Nephron (organoid): ENCODE data around the gene PLEKHO2.

Source experiments
- H3K27ac Mint-ChIP-seq, 3 experiments: 2 replicates each; pipeline ENCODE4 v1.8.0; 2020; ENCODE audit warnings: mixed read lengths in 3 of 3, mild to moderate bottlenecking in 2 of 3, moderate library complexity in 1 of 3
- H3K27me3 Mint-ChIP-seq: 2 replicates; pipeline ENCODE4 v1.8.0; 2021; ENCODE audit warnings: low read depth, mild to moderate bottlenecking, moderate library complexity, mixed read lengths
- H3K36me3 Mint-ChIP-seq: 2 replicates; pipeline ENCODE4 v1.8.0; 2020; ENCODE audit warnings: low read depth, mixed read lengths
- H3K4me1 Mint-ChIP-seq: 2 replicates; pipeline ENCODE4 v1.8.0; 2020; ENCODE audit warnings: mixed read lengths
- H3K4me3 Mint-ChIP-seq, 3 experiments: 2 replicates each; pipeline ENCODE4 v1.8.0; 2020; ENCODE audit warnings: mild to moderate bottlenecking in 3 of 3, mixed read lengths in 3 of 3, moderate library complexity in 2 of 3
- H3K9me3 Mint-ChIP-seq: 2 replicates; pipeline ENCODE4 v1.8.0; 2020; ENCODE audit warnings: mixed read lengths
- CTCF ChIP-seq, 3 experiments: fragments of 200-600 bp; sonication (generic); IDR thresholded peaks; one replicate each; pipeline ENCODE4 v1.5.0; 2021; ENCODE audit warnings: antibody characterized with exemption in 3 of 3; ENCODE audit not compliant: unreplicated experiment in 3 of 3

PLEKHO2 gene

GRCh38 chr15:64844576-64845145 lies 2.9 kb downstream of the PLEKHO2 start:
- no peak for TF ChIP-seq CTCF (IDR thresholded peaks at IDR 0.05; ENCODE audit: unreplicated experiment in 3 of 3)
- peak overlapping the region; percentile 27 to 47 (median 34) for H3K27ac Mint-ChIP-seq
- peaks cover 51% of the 10 kb centered on the region for H3K4me1 Mint-ChIP-seq
- peak overlapping the region; percentile 92 to 98 (median 97) for H3K4me3 Mint-ChIP-seq
- no peaks in the 10 kb centered on the region for H3K27me3 Mint-ChIP-seq
- H3K9me3 Mint-ChIP-seq: no peaks in the 10 kb centered on the region
- H3K36me3 Mint-ChIP-seq: peaks cover 8% of the 10 kb centered on the region

DNA sequence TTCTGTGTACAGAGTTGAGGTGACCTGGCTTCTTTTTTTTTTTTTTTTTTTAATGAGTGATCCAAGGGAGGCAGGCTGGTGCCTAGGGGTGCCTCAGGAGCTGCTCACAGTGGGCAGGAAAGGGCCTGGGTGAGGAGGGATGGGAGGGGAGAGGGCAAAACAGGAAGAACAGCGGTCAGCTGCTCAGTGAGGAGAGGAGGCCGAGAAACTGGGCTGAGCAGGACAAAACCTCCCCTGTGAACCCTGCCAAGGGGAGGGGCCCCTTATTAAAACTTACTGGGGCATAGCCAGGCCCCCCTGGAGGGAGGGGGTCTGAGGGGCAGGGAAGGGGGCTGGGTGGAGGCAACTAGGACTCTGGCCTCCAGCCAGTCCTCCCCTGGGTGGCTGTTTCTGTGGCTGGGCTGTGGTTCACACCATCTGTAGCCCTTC lies 3.5 kb downstream of the PLEKHO2 start:
- Mint-ChIP-seq H3K27me3 (no peaks in the 10 kb centered on the region), H3K4me1 (peaks cover 51% of the 10 kb centered on the region), H3K9me3 (no peaks in the 10 kb centered on the region), H3K36me3 (peaks cover 10% of the 10 kb centered on the region), H3K27ac (peak overlapping the region; percentile 27 to 47 (median 34)), H3K4me3 (peak overlapping the region; percentile 92 to 98 (median 97))
- TF ChIP-seq CTCF (IDR thresholded peaks at IDR 0.05; ENCODE audit: unreplicated experiment in 3 of 3): no peak

DNA sequence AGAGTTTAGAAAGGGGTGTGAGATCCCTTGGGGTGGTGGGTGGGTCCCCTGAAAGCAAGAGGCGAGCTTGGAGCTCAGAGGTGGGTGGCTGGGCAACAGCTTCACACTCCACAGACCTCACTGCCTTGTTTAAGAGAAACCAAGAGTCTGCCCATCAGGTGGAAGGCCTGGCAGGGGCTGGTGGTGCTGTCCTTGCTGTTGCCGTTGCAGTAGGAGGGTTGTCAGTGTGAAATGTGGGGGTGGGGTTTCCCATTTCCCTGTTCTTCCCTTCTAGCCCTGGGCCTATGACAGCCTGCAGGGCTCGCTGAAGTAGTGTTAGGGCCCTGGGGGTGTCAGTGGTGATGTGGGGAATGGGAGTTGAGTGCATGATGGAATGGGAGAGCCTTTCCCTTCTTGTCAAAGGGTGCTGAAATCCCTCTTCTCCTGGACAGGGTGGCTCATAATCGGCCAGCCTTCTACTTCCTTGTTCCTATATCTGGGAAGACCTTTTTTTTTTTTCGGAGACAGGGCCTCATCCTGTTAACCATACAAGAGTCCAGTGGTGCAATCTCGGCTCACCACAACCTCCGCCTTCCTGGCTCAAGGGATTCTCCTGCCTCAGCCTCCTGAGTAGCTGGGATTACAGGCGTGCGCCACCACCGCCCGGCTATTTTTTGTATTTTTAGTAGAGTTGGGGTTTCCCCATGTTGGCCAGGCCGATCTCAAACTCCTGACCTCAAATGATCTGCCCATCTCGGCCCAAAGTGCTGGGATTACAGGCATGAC lies 4.3 kb downstream of the PLEKHO2 start:
- H3K36me3 Mint-ChIP-seq: peaks cover 16% of the 10 kb centered on the region
- no peak for TF ChIP-seq CTCF (IDR thresholded peaks at IDR 0.05; ENCODE audit: unreplicated experiment in 3 of 3)
- no peaks in the 10 kb centered on the region for H3K9me3 Mint-ChIP-seq
- peak overlapping the region; percentile 15 to 49 (median 32) for H3K4me3 Mint-ChIP-seq
- peaks cover 51% of the 10 kb centered on the region for H3K4me1 Mint-ChIP-seq
- H3K27ac Mint-ChIP-seq: peak overlapping the region; percentile 27 to 64 (median 47)
- no peaks in the 10 kb centered on the region for H3K27me3 Mint-ChIP-seq

DNA sequence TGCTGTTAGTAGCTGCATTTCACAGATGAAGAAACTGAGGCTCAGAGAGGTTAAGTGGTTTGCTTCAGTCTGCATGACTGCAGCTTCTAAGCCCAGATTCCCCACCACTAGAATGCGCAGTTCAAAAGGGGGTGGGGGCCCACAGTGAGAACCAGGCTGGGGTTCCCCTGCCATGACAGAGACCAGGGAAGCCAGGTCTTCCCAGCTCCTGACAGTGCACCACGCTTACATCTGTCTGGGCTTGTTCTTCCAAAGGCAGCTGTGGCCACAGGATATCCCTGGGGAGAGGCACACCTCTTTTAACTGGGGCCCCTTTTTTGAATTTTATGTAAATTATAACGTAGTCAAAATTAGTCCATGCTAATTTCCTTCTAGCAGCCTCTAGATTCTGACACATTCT lies 5.3 kb downstream of the PLEKHO2 start:
- peaks cover 59% of the 10 kb centered on the region for H3K4me1 Mint-ChIP-seq
- H3K4me3 Mint-ChIP-seq: no peak overlapping the region
- H3K9me3 Mint-ChIP-seq: no peaks in the 10 kb centered on the region
- no peak overlapping the region for H3K27ac Mint-ChIP-seq
- TF ChIP-seq CTCF (IDR thresholded peaks at IDR 0.05; ENCODE audit: unreplicated experiment in 3 of 3): no peak
- no peaks in the 10 kb centered on the region for H3K27me3 Mint-ChIP-seq
- H3K36me3 Mint-ChIP-seq: peaks cover 18% of the 10 kb centered on the region

GRCh38 chr15:64847448-64847847 lies 5.7 kb downstream of the PLEKHO2 start:
- H3K4me1 Mint-ChIP-seq: peaks cover 59% of the 10 kb centered on the region

More at GRCh38 chr15:64847448-64847847, 5.7 kb downstream of the PLEKHO2 start:
- Mint-ChIP-seq H3K27me3 (no peaks in the 10 kb centered on the region), H3K4me3 (no peak overlapping the region), H3K36me3 (peaks cover 21% of the 10 kb centered on the region), H3K9me3 (no peaks in the 10 kb centered on the region), H3K27ac (no peak overlapping the region)
- TF ChIP-seq CTCF (IDR thresholded peaks at IDR 0.05; ENCODE audit: unreplicated experiment in 3 of 3): no peak
